Measurements from ENCODE around the gene VASP. TPM values are rescaled to one million over a fixed set of nuclear protein-coding genes. Genes with fewer than 3 reads are reported as not detected.

The VASP gene
- total RNA-seq, 1 experiment from 2014 or later, result 144 TPM

- no peak for TF ChIP-seq FOXP1 (CRISPR knock-in tag; IDR thresholded peaks at IDR 0.05; ENCODE audit: borderline replicate concordance)
- TF ChIP-seq AFF4 (CRISPR knock-in tag; IDR thresholded peaks at IDR 0.05; ENCODE audit: borderline replicate concordance), result no peak
- no peak for TF ChIP-seq FOXK1 (CRISPR knock-in tag; IDR thresholded peaks at IDR 0.05)
- no peak for TF ChIP-seq ESRRA (CRISPR knock-in tag; IDR thresholded peaks at IDR 0.05; ENCODE audit: borderline replicate concordance)
- TF ChIP-seq, protein P1, sequence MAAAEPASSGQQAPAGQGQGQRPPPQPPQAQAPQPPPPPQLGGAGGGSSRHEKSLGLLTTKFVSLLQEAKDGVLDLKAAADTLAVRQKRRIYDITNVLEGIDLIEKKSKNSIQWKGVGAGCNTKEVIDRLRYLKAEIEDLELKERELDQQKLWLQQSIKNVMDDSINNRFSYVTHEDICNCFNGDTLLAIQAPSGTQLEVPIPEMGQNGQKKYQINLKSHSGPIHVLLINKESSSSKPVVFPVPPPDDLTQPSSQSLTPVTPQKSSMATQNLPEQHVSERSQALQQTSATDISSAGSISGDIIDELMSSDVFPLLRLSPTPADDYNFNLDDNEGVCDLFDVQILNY (CRISPR knock-in tag; IDR thresholded peaks at IDR 0.05), result no peak
- TF ChIP-seq SOX15 (CRISPR knock-in tag; IDR thresholded peaks at IDR 0.05), result no peak
- TF ChIP-seq PRDM15 (CRISPR knock-in tag; IDR thresholded peaks at IDR 0.05), result no peak
- no peak for TF ChIP-seq E2F4 (CRISPR knock-in tag; IDR thresholded peaks at IDR 0.05; ENCODE audit: borderline replicate concordance, low read depth)
- no peak for TF ChIP-seq ZSCAN18 (CRISPR knock-in tag; IDR thresholded peaks at IDR 0.05)
- ChIA-PET CTCF (interaction anchor here (1.8 to 5.0 kb wide), 3 partner anchors 12 to 34 kb away, joined by 11 to 33 read pairs (median 13); no protein-coding TSS in a partner anchor), POLR2A (no interaction called here)
- Mint-ChIP-seq H3K4me1 (peaks cover 29% of the 10 kb centered on the region), H3K36me3 (no peaks in the 10 kb centered on the region), H3K9me3 (no peaks in the 10 kb centered on the region), H3K27ac (no peak overlapping the region; the same call in 1 of the 2 replicates), H3K4me3 (peak overlapping the region; percentile 49), H3K27me3 (ENCODE audit: low read depth) (peaks cover 81% of the 10 kb centered on the region)
- no peak for ATAC-seq
- DNase-seq (ENCODE audit: low spot score), result no peak
Measured at GRCh38 chr19:45473682-45474605, 33.3 kb upstream of the VASP start.

Data from WTC11 (cell line).